WTC11 (cell line): Measurements from ENCODE around the gene CREBBP.

ENCODE experiments used
- ATF2 ChIP-seq: sonication (generic); formaldehyde crosslinking; IDR thresholded peaks from 2 replicates; pipeline ENCODE4 v1.8.1; 2022; ENCODE audit warnings: low read depth, missing genetic modification reagents, borderline replicate concordance
- CTCF ChIP-seq: fragments of 200-600 bp; IDR thresholded peaks from 2 replicates; pipeline ENCODE4 v1.8.0; 2022; ENCODE audit warnings: antibody characterized with exemption
- ELF4 ChIP-seq: sonication (generic); formaldehyde crosslinking; IDR thresholded peaks from 2 replicates; pipeline ENCODE4 v1.8.1; 2022; ENCODE audit warnings: low read depth, mild to moderate bottlenecking, moderate library complexity, missing genetic modification reagents
- ESRRA ChIP-seq: sonication (generic); formaldehyde crosslinking; IDR thresholded peaks from 2 replicates; pipeline ENCODE4 v1.8.1; 2022; ENCODE audit warnings: mild to moderate bottlenecking, missing genetic modification reagents, borderline replicate concordance
- FOXP1 ChIP-seq: sonication (generic); formaldehyde crosslinking; IDR thresholded peaks from 2 replicates; pipeline ENCODE4 v1.8.0; 2022; ENCODE audit warnings: missing genetic modification reagents, mild to moderate bottlenecking, moderate library complexity, borderline replicate concordance
- MLX ChIP-seq: sonication (generic); formaldehyde crosslinking; IDR thresholded peaks from 2 replicates; pipeline ENCODE4 v1.8.1; 2023; ENCODE audit warnings: mild to moderate bottlenecking, missing genetic modification reagents, moderate library complexity
- ZBTB21 ChIP-seq: sonication (generic); formaldehyde crosslinking; IDR thresholded peaks from 2 replicates; pipeline ENCODE4 v1.8.1; 2023; ENCODE audit warnings: mild to moderate bottlenecking, missing genetic modification reagents, borderline replicate concordance

- TF ChIP-seq CTCF (no peak), MLX (CRISPR knock-in tag) (no peak), ESRRA (no peak), ELF4 (CRISPR knock-in tag) (no peak), ZBTB21 (CRISPR knock-in tag) (0 out of 2 replicates have a peak, but pooled peaks have one; percentile 63), FOXP1 (no peak), ATF2 (no peak)
Observed at GRCh38 chr16:3880623-3881498, at the start of gene CREBBP.
